Measurements from ENCODE around the gene TMCC3.
A peak's percentile ranks its signal among the peaks of the same experiment; 100 is the strongest.
"Not testable (repeated sequence)": the region's sequence is repeated elsewhere in the genome, so short reads cannot be mapped to it uniquely, and the experiment has no call there.

TMCC3 gene

GRCh38 chr12:94650143-94651056, at the start of gene TMCC3:
TMCC3 (minus strand) TSS chr12:94650557; CDS start chr12:94650430, 127 bp downstream.
- no peak for DNase-seq (ENCODE audit: low spot score)

GRCh38 chr12:94699801-94700200, 49.4 kb upstream of the TMCC3 start:
- no peak for DNase-seq (ENCODE audit: low spot score)

- DNase-seq (ENCODE audit: low spot score) = no peak
Measured at GRCh38 chr12:94698578-94698977, 48.2 kb upstream of the TMCC3 start.

- no peak for DNase-seq (ENCODE audit: low spot score)
Measured at GRCh38 chr12:94697631-94698030, 47.3 kb upstream of the TMCC3 start.

GRCh38 chr12:94694732-94695131, 44.4 kb upstream of the TMCC3 start:
- DNase-seq (ENCODE audit: low spot score) = no peak

- not testable (repeated sequence) for DNase-seq (ENCODE audit: low spot score)
Measured at GRCh38 chr12:94692826-94693225, 42.5 kb upstream of the TMCC3 start.

GRCh38 chr12:94690198-94690771, 39.9 kb upstream of the TMCC3 start:
- DNase-seq (ENCODE audit: low spot score) = no peak

GRCh38 chr12:94689646-94690036, 39.3 kb upstream of the TMCC3 start:
- no peak for DNase-seq (ENCODE audit: low spot score)

GRCh38 chr12:94689002-94689645, 38.8 kb upstream of the TMCC3 start:
- no peak for DNase-seq (ENCODE audit: low spot score)

- no peak for DNase-seq (ENCODE audit: low spot score)
Measured at GRCh38 chr12:94687891-94688290, 37.5 kb upstream of the TMCC3 start.

- no peak for DNase-seq (ENCODE audit: low spot score)
Measured at GRCh38 chr12:94686834-94687628, 36.7 kb upstream of the TMCC3 start.

- no peak for DNase-seq (ENCODE audit: low spot score)
Measured at GRCh38 chr12:94684416-94685142, 34.2 kb upstream of the TMCC3 start.

GRCh38 chr12:94679554-94680195, 29.3 kb upstream of the TMCC3 start:
- no peak for DNase-seq (ENCODE audit: low spot score)

- DNase-seq (ENCODE audit: low spot score) = no peak
Measured at GRCh38 chr12:94678849-94679248, 28.5 kb upstream of the TMCC3 start.

- DNase-seq (ENCODE audit: low spot score) = no peak
Measured at GRCh38 chr12:94678379-94678778, 28.0 kb upstream of the TMCC3 start.

- DNase-seq (ENCODE audit: low spot score) = peak; percentile 2
Measured at GRCh38 chr12:94677778-94678177, 27.4 kb upstream of the TMCC3 start.

GRCh38 chr12:94676922-94677321, 26.6 kb upstream of the TMCC3 start:
- no peak for DNase-seq (ENCODE audit: low spot score)

GRCh38 chr12:94676031-94676641, 25.8 kb upstream of the TMCC3 start:
- DNase-seq (ENCODE audit: low spot score) = peak; percentile 31

- no peak for DNase-seq (ENCODE audit: low spot score)
Measured at GRCh38 chr12:94674835-94675234, 24.5 kb upstream of the TMCC3 start.

- no peak for DNase-seq (ENCODE audit: low spot score)
Measured at GRCh38 chr12:94674051-94674451, 23.7 kb upstream of the TMCC3 start.

- DNase-seq (ENCODE audit: low spot score) = no peak
Measured at GRCh38 chr12:94673496-94673895, 23.1 kb upstream of the TMCC3 start.
